GM18505 (cell line): ENCODE results near the gene ZP1.
A peak's percentile ranks its signal among the peaks of the same experiment; 100 is the strongest.

Experiments used
- ATAC-seq: cut with Tn5 transposase; IDR thresholded peaks from one replicate; pipeline ENCODE4 v1.9.1; 2021; ENCODE audit not compliant: unreplicated experiment
- POLR2A ChIP-seq: IDR thresholded peaks from 4 replicates; pipeline ENCODE4 v1.6.1; 2011; ENCODE audit warnings: borderline replicate concordance; ENCODE audit not compliant: insufficient read depth, insufficient read length; ENCODE audit errors: extremely low read depth

The ZP1 gene

DNA sequence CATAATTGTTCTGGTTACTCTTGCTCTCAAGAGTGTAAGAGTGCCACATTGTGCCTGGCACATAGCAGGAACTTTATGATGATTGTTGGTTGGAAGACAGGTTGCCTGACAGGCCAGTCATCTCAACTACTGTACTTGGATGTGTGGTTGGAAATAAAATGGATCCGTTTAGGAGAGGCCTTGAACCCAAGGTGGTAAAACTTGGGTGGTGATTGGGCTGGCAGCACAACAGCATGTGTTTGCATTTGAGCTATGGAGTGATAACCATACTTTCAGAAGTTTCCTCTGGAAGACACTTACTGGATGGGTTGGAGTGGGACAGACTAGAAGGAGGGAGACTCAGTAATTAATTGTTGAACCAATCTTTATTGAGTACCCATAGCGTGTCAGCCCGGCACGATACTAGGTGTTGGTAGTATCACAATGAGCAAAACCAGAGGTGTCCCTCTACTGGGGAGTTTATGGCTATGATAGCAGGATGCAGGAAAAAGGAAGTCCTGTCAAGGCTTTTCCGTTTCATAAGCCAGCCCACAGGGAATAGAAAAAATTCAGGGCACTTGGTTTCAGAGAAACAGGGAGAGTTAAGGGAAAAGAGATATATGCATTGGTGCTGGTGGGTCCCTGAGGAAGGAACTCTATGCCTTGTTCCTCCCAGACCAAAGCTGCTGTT is 43.5 kb downstream of the ZP1 start:
- no peak for TF ChIP-seq POLR2A
- ATAC-seq, result no peak

DNA sequence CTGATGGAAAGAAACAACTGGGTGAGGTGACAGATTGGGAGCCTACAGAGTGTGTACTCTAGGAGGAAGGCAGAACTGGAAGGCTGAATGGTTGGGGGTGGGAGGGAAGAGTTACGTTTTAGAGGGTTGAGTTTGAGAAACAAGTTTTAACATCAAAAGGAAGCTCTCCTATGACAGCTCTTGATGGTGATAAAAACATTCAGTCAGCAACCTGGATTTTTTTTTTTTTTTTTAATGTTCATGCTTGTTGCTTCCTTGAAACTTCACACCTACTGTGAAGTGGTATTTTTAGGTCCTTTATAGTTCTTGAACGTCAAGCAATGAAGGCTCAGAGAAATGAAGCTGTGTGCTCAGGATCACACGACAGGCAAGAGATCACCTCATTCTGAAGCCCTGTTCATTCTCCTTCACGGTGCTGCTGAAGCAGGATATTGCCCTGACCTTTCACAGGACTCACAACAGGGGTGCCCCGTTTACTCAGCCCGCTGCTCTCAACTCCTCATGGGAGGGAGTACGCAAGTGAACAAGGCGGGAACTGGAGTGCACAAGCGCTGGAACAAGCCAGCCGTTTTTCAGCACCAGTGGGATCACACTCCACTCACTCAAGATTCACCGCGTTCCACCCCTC is 45.0 kb downstream of the ZP1 start:
- no peak for ATAC-seq
- no peak for TF ChIP-seq POLR2A

DNA sequence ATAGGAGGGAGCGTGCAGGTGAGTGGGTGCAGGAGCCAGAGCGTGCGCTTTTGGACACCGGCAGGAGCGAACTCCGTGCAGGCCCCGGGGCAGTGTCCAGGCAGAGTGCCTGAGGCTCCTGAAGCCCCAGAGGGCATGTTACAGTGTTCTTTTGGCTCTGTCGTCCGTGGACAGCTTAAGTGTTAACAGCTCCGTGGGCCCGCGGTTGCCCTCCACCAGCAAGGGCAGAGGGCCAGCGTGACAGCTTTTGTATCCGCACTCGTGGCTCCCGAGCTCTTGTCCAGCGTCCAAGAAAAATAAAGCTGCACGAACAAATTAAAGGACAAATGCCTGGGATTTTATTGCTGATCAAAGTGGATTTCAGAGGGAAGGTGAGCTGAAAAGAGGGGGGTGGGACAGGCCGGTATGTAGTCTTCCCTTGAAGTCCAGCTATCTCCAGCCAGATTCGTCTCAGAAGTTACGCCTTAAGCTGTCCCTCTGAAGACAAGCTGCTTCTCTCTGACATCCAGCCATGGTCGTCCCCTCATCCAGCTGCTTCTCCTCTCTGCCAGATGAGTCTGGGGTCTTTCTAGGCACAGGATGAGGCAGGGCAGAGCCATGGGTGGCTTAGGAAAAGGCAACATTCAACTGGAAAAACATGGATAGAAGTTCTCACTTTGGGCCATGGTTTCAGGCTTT is 45.6 kb downstream of the ZP1 start:
- TF ChIP-seq POLR2A, result no peak
- no peak for ATAC-seq

DNA sequence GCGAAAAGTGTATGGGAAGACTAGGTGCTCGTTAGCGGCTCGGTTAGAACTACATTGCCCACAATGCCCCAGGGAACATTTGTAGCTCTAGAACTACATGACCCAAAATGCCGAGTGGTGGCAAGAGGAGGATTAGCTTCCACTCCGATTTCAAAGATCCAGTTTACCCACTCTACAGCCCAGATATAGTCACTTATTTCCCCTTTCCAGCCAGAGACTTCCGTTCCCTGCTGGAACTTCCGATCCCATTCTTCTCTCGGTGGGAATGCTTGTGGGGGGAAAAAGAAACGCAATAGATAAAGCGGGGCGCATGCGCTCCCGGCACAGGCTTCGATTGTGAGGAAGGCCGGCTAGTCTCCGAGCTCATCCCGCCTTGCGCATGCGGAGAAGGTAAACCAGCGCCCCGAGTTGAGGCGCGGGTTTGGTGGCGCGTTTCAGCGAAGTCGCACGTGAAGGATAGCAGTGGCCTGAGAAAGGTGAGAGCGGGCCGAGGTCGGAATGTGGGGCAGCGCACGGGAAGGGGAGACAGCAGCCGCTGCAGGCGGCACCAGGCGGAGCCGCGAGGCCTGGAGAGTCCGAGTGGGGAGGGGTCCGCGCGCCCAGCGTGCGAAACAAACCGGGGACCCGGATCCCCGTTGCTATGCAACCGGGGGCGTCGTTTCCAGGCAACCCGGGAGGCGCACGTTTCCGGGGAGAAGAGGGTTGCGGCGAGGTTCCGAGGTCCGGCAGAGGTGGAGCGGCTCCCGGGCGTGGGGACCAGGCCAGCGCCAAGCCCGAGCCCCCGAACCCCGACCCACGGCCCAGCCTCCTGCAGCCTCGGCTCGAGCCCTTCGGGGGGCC is 46.7 kb downstream of the ZP1 start, which contains the start of gene TMEM109:
TSS of gene TMEM109 (plus strand) at position 366 of the 840 bp plus-strand sequence. CDS start 5,536 bp downstream, outside the sequence.
- TF ChIP-seq POLR2A, result no peak
- peak; percentile 32 for ATAC-seq

- ATAC-seq, result peak; percentile 1
- TF ChIP-seq POLR2A, result no peak
Observed at GRCh38 chr11:60914633-60915247, 47.4 kb downstream of the ZP1 start.

- no peak for TF ChIP-seq POLR2A
- ATAC-seq, result peak; percentile 43
Observed at GRCh38 chr11:60915248-60915914, 48.0 kb downstream of the ZP1 start.

DNA sequence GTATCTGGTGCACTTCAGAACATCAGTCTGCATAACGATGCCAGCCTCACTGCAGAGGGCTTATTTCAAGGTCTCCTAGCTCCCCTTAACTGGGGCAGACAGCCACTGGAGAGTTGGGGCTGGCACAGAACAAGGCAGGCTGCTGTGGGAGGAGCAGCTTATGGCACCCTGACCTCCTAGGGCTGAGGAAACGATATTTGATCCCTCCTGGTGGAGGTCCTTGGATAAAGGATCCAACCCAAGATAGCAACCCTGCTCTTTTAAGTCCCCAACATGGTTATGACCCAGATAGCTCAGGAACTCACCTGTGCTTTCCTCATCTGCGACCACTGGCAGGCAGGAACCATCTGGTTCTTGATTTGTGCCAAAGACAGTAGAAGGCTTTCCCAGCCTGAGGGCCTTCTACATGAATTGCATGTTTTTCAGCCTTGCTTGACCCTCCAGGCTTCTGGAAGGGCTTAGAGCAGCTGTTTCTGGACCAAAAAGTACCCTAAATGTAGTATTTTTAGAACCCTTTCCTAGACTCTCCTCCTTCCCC is 49.4 kb downstream of the ZP1 start:
- TF ChIP-seq POLR2A, result no peak
- no peak for ATAC-seq

DNA sequence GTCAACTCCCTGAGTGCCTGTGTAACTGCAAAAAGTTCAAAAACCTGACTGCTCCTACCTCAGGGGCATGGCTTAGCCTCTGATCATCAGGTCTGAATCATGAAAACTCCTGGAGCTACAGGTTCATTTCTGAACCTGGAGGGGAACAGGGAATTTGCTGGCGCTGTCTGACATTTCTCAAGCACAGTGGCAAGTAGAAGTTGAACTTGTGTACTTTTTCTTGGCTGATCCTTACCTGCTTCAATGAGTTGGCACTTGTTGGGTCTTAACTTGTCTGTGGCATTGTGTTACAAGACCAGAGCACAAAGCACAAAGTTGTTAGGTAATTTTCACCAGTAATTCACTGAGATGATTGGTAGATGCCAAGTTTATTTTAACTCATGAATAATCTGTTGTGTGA is 49.9 kb downstream of the ZP1 start:
- TF ChIP-seq POLR2A, result no peak
- no peak for ATAC-seq

DNA sequence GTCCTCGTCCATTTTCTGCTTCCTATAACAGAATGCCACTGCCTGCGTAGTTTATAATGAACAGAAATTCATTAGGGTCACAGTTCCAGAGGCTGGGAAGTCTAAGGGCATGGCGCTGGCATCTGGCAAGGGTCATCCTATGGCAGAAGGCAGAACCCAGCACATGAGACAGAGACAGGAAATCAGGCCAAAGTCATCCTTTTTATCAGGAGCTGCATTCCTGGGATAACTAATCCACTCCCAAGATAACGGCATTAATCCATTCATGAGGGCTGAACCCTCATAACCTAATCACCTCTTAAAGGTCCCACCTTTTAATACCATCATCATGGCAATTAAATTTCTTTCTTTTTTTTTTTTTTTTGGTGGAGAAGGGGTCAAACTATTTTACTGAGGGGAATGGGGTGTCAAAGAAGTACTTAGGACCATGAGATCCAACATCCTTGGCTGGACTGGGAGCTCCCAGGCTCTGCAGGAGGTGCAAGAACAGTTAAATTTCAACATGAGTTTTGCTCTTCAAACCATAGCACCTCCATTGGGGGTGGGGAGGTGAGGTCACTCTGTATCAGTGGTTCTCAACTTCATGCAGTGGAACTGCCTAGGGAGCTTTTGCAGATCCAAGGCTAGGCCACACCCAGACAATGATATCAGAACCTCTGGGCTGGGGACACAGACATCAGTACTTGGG is 51.1 kb downstream of the ZP1 start:
- TF ChIP-seq POLR2A, result no peak
- ATAC-seq, result no peak

- no peak for ATAC-seq
- no peak for TF ChIP-seq POLR2A
Observed at GRCh38 chr11:60918939-60919265, 51.6 kb downstream of the ZP1 start.

- no peak for ATAC-seq
- TF ChIP-seq POLR2A, result no peak
Observed at GRCh38 chr11:60919320-60919719, 52.0 kb downstream of the ZP1 start.

DNA sequence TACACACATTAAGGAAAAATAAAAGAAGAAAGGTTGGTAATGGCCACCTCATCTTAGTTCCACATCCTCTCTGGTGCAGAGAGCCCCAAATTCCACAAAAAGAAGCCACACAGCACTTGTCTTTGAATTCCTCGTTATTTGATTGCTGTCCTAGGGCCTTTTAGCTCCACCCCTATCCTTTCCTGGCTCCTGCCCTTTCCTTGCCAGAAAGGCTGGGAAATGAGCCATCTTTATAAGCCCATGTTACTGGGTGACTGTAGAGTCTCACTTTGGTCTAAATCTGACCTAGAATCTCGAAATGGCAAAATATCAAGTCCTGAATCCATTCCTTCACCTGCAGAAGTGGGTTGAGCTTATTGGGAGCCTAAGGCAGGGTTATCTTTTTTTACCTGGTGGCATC is 52.6 kb downstream of the ZP1 start:
- ATAC-seq, result no peak
- no peak for TF ChIP-seq POLR2A
